IMR-90 (cell line): ENCODE data around the gene KCNA10. TPM values are rescaled to one million over a fixed set of nuclear protein-coding genes. Genes with fewer than 3 reads are reported as not detected.

ENCODE experiments used
- ATAC-seq: fragments of 200-7000 bp; cut with Tn5 transposase; 2 replicates; pipeline ENCODE4 v1.9.1; 2020; ENCODE audit warnings: low read depth, mild to moderate bottlenecking, moderate library complexity
- BruUV-seq: library from RNA; stranded (reverse); fragments of 400-500 nt; replicated peaks from 2 replicates; lab custom pipeline; 2021; lab: Mats Ljungman, UMichigan
- CTCF ChIA-PET: fragments of 300-600 bp; formaldehyde crosslinking; extraction: SDS; loops from one replicate; lab custom pipeline; 2021; ENCODE audit warnings: antibody characterized with exemption; lab: Yijun Ruan, JAX
- POLR2A ChIA-PET: fragments of 300-600 bp; sonication (Branson Sonifier 250); formaldehyde crosslinking; loops from one replicate; lab custom pipeline; 2022; ENCODE audit warnings: antibody characterized with exemption; ENCODE audit not compliant: unreplicated experiment; lab: Charles Lee
- DNase-seq: peaks from one replicate; pipeline ENCODE4 v3.0.0; 2013
- H2AFZ ChIP-seq: replicated peaks from 2 replicates; pipeline ENCODE3; 2013; ENCODE audit warnings: low read length, mild to moderate bottlenecking; ENCODE audit not compliant: poor library complexity
- H2AK5ac ChIP-seq: 2 replicates; pipeline ENCODE4 v1.6.1; 2013; ENCODE audit warnings: low read depth, low read length, inconsistent platforms
- H2AK9ac ChIP-seq: replicated peaks from 2 replicates; pipeline ENCODE3; 2013; ENCODE audit warnings: mild to moderate bottlenecking, low read depth, low read length, moderate library complexity; ENCODE audit not compliant: poor library complexity
- H2BK120ac ChIP-seq: 2 replicates; pipeline ENCODE4 v1.6.1; 2013; ENCODE audit warnings: low read depth, low read length, inconsistent platforms
- H2BK15ac ChIP-seq: 3 replicates; pipeline ENCODE4 v1.6.1; 2013; ENCODE audit warnings: low read depth, low read length, inconsistent platforms
- H2BK20ac ChIP-seq: 2 replicates; pipeline ENCODE4 v1.6.1; 2013; ENCODE audit warnings: low read depth, mild to moderate bottlenecking, inconsistent platforms, low read length, moderate library complexity
- H2BK5ac ChIP-seq: 2 replicates; pipeline ENCODE4 v1.6.1; 2013; ENCODE audit warnings: mild to moderate bottlenecking, low read depth, low read length, inconsistent platforms; ENCODE audit not compliant: poor library complexity, severe bottlenecking
- H3K14ac ChIP-seq: replicated peaks from 2 replicates; pipeline ENCODE4 v1.6.1; 2013; ENCODE audit warnings: low read depth, low read length, inconsistent platforms
- H3K18ac ChIP-seq: 2 replicates; pipeline ENCODE4 v1.6.1; 2013; ENCODE audit warnings: low read depth, low read length, control low read depth
- H3K23ac ChIP-seq: 2 replicates; pipeline ENCODE4 v1.6.1; 2013; ENCODE audit warnings: low read depth, low read length, inconsistent platforms
- H3K27ac ChIP-seq: 2 replicates; pipeline ENCODE4 v1.5.1; 2013; ENCODE audit warnings: mild to moderate bottlenecking, control low read depth, low read length; ENCODE audit not compliant: insufficient read depth
- H3K27me3 ChIP-seq: 2 replicates; pipeline ENCODE4 v1.6.1; 2013; ENCODE audit warnings: low read length; ENCODE audit not compliant: control insufficient read depth, insufficient read depth
- H3K36me3 ChIP-seq: 2 replicates; pipeline ENCODE4 v1.6.1; 2013; ENCODE audit warnings: low read length, mixed read lengths; ENCODE audit not compliant: control insufficient read depth, insufficient read depth
- H3K4ac ChIP-seq: 2 replicates; pipeline ENCODE4 v1.6.1; 2013; ENCODE audit warnings: low read depth, low read length, inconsistent platforms
- H3K4me1 ChIP-seq: 2 replicates; pipeline ENCODE4 v1.6.1; 2013; ENCODE audit warnings: low read length, mixed read lengths; ENCODE audit not compliant: control insufficient read depth, insufficient read depth
- H3K4me2 ChIP-seq: 2 replicates; pipeline ENCODE4 v1.6.1; 2013; ENCODE audit warnings: low read depth, mild to moderate bottlenecking, control low read depth, low read length, moderate library complexity
- H3K4me3 ChIP-seq: 2 replicates; pipeline ENCODE4 v1.5.1; 2013; ENCODE audit warnings: low read depth, mild to moderate bottlenecking, control low read depth, low read length, moderate library complexity; ENCODE audit not compliant: insufficient read depth
- H3K56ac ChIP-seq: 2 replicates; pipeline ENCODE4 v1.6.1; 2013; ENCODE audit warnings: low read length, inconsistent platforms; ENCODE audit not compliant: insufficient read depth; ENCODE audit errors: extremely low read depth
- H3K79me1 ChIP-seq, 2 experiments: 2 replicates each; pipeline ENCODE4 v1.6.1; 2013; ENCODE audit warnings: low read length in 2 of 2, inconsistent platforms in 1 of 2, low read depth in 1 of 2
- H3K9ac ChIP-seq: 2 replicates; pipeline ENCODE4 v1.6.1; 2013; ENCODE audit warnings: low read depth, low read length, control low read depth
- H3K9me1 ChIP-seq: 2 replicates; pipeline ENCODE4 v1.6.1; 2013; ENCODE audit warnings: low read length, inconsistent platforms; ENCODE audit not compliant: insufficient read depth
- H3K9me3 ChIP-seq: 2 replicates; pipeline ENCODE4 v1.6.1; 2013; ENCODE audit warnings: low read length; ENCODE audit not compliant: control insufficient read depth, insufficient read depth
- H4K20me1 ChIP-seq: 2 replicates; pipeline ENCODE4 v1.6.1; 2013; ENCODE audit warnings: low read length, inconsistent platforms; ENCODE audit not compliant: insufficient read depth
- H4K5ac ChIP-seq: 2 replicates; pipeline ENCODE4 v1.6.1; 2013; ENCODE audit warnings: mild to moderate bottlenecking, low read depth, low read length, control low read depth
- H4K8ac ChIP-seq, 2 experiments: 2 replicates each; pipeline ENCODE4 v1.6.1; 2013; ENCODE audit warnings: low read depth in 2 of 2, low read length in 2 of 2, control low read depth in 1 of 2, inconsistent platforms in 1 of 2
- H4K91ac ChIP-seq: 2 replicates; pipeline ENCODE4 v1.6.1; 2013; ENCODE audit warnings: low read depth, low read length, inconsistent platforms; ENCODE audit not compliant: insufficient read depth
- CHD1 ChIP-seq: IDR thresholded peaks from 2 replicates; pipeline ENCODE4 v1.6.1; 2012; ENCODE audit warnings: low read depth, low read length, improper control_type of control experiment
- NFE2L2 ChIP-seq: fragments of 150-350 bp; IDR thresholded peaks from 2 replicates; pipeline ENCODE4 v1.6.1; 2016; ENCODE audit warnings: low read depth, mild to moderate bottlenecking, low read length
- WGBS, 2 experiments: methylation state at CpG; one replicate each; pipeline versions ENCODE4 v1.1.5 to v1.1.7; 2013; ENCODE audit warnings: missing lambda C conversion rate in 2 of 2; ENCODE audit not compliant: insufficient read length in 1 of 2; ENCODE audit errors: extremely low coverage in 2 of 2; 5-methylcytosine and 5-hydroxymethylcytosine counted together
- dilution Hi-C: fragments of 300-500 bp; cut with HindIII; formaldehyde crosslinking; loops from one replicate; pipeline ENCODE4 v1.14.3; 2018; ENCODE audit warnings: low sequenced_read_pairs; ENCODE audit not compliant: unreplicated experiment
- in situ Hi-C: fragments of 300-500 bp; cut with MboI; formaldehyde crosslinking; loops from 3 replicates; pipeline ENCODE4 v1.14.3; 2019; ENCODE audit warnings: low sequenced_read_pairs, inconsistent platforms, mixed read lengths
- intact Hi-C: fragments of 100-400 bp; cut with micrococcal nuclease; formaldehyde crosslinking; loops from 2 replicates; pipeline ENCODE4 v1.10.0; 2022
- polyA plus RNA-seq, 3 experiments: library from polyadenylated mRNA; depleted of rRNA; stranded (reverse); fragments of >200 nt; gene quantifications; 2 replicates each; pipeline ENCODE4 v1.2.3, GENCODE V29; 2012; ENCODE audit warnings: low replicate concordance in 1 of 3
- total RNA-seq: library from RNA; depleted of rRNA; stranded (reverse); fragments of >200 nt; gene quantifications from 2 replicates; pipeline ENCODE4 v1.2.3, GENCODE V29; 2012
- TF ChIP-seq, protein P1 (sequence below): fragments of 150-350 bp; IDR thresholded peaks from 2 replicates; pipeline ENCODE4 v1.6.1; 2016; ENCODE audit warnings: low read depth, mild to moderate bottlenecking, low read length, moderate library complexity, borderline replicate concordance

Gene KCNA10
- total and polyA plus RNA-seq, 2 of the 4 experiments (the other 2 are of a cell fraction), result not detected

DNA sequence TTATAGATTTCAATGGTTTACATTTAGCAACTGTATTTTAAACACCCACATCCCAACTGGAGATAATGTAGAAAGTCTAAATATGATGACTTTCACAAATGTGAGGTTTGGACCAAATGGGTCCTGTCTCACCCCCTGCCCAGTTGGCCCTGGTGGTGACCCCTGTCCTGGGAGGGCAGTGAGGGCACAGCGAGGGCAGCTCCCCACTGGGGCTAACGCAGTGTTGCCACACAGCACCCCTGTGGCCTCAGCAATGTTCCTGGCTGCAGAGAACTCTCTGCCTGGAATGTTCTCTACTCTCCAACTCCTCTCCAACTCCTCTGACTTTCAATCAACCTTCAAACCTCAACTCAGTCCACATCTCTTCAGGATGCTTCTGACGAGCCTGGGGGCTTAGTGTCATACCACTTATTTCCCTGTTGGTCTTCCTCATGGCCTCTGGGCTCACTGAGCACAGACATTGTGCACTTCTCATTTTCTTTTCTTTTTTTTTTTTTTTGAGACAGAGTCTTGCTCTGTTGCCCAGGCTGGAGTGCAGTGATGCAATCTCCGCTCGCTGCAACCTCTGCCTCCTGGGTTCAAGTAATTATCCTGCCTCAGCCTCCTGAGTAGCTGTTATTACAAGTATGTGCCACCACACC, 25.8 kb downstream of the KCNA10 start (continued):
- TF ChIP-seq, protein P1, sequence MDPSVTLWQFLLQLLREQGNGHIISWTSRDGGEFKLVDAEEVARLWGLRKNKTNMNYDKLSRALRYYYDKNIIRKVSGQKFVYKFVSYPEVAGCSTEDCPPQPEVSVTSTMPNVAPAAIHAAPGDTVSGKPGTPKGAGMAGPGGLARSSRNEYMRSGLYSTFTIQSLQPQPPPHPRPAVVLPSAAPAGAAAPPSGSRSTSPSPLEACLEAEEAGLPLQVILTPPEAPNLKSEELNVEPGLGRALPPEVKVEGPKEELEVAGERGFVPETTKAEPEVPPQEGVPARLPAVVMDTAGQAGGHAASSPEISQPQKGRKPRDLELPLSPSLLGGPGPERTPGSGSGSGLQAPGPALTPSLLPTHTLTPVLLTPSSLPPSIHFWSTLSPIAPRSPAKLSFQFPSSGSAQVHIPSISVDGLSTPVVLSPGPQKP, result no peak
- TF ChIP-seq CHD1 (no peak), NFE2L2 (no peak)

DNA sequence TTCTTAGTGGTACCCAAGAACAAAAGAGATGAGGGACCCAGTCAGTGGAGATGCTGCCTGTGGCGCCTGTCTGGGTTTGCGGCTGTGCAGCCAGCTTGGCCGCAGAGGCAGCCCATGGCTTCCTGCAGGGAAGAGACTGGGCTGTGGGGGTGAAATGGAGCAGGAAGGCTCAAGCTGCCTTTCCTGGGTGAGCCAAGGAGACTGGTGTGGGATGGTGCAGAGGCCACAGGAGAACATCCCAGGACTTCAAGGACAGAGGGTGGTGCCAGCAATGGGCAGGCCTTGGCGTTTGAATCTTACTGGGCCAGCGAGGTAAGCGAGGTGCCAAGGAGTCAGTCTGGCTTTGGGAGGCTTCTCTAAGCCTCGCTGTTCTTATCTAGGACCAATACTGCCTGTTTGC, 26.4 kb downstream of the KCNA10 start:
- no peak overlapping the region for H2BK120ac ChIP-seq
- intact Hi-C loops, result no loop called here
- TF ChIP-seq CHD1, result no peak
- H3K27me3 ChIP-seq, result peaks cover 6% of the 10 kb centered on the region; the same call in 1 of the 2 replicates
- ChIA-PET POLR2A (no interaction called here), CTCF (no interaction called here)
- DNase-seq, result no peak
- no peak overlapping the region for H2AK9ac ChIP-seq
- no peak overlapping the region for H3K4me3 ChIP-seq
- no peaks in the 10 kb centered on the region for H3K36me3 ChIP-seq
- no peak overlapping the region for H4K8ac ChIP-seq
- no peaks in the 10 kb centered on the region for H3K9me3 ChIP-seq
- H4K91ac ChIP-seq, result no peak overlapping the region
- WGBS, 2 experiments, result no CpG with 5 or more reads among the region's 7 CpGs
- H3K56ac ChIP-seq, result no peak overlapping the region
- no peaks in the 10 kb centered on the region for H4K20me1 ChIP-seq
- no peak overlapping the region for H3K14ac ChIP-seq
- H3K18ac ChIP-seq, result no peak overlapping the region
- no peak overlapping the region for H3K27ac ChIP-seq
- H2AFZ ChIP-seq, result no peak overlapping the region
- H3K79me1 ChIP-seq, result no peaks in the 10 kb centered on the region
- no peak overlapping the region for H3K4ac ChIP-seq
- H3K23ac ChIP-seq, result no peak overlapping the region
- ATAC-seq, result no peak
- no peak overlapping the region for H4K5ac ChIP-seq
- in situ Hi-C loops, result loop anchor here (10.0 kb wide), 1 partner anchor 78 kb away; no protein-coding TSS in a partner anchor
- no peak overlapping the region for H3K4me2 ChIP-seq
- no peak overlapping the region for H2BK5ac ChIP-seq
- H3K9ac ChIP-seq, result no peak overlapping the region
- no TSS peak for BruUV-seq
- dilution Hi-C loops, result no loop called here
- H2BK15ac ChIP-seq, result no peak overlapping the region
- H2AK5ac ChIP-seq, result no peak overlapping the region
- H3K4me1 ChIP-seq, result no peaks in the 10 kb centered on the region
- H3K9me1 ChIP-seq, result no peaks in the 10 kb centered on the region
- no peak overlapping the region for H2BK20ac ChIP-seq
